H1 (cell line): ENCODE measurements around the gene MGARP. TPM values are rescaled to one million over a fixed set of nuclear protein-coding genes. Genes with fewer than 3 reads are reported as not detected.

Experiments
- CTCF ChIA-PET: fragments of 300-600 bp; sonication (Branson Sonifier 250); formaldehyde crosslinking; loops from one replicate; lab custom pipeline; 2021; ENCODE audit not compliant: partially characterized antibody; lab: Charles Lee
- POLR2A ChIA-PET: fragments of 300-600 bp; sonication (Branson Sonifier 250); formaldehyde crosslinking; loops from one replicate; lab custom pipeline; 2021; ENCODE audit warnings: inconsistent platforms; ENCODE audit not compliant: partially characterized antibody; lab: Charles Lee
- DNase-seq, 2 experiments: peaks; one replicate each; pipeline versions ENCODE4 v3.0.0 to v3.0.0-alpha.2; 2010 to 2022; ENCODE audit warnings: low spot score in 2 of 2, low read depth in 1 of 2, mixed read lengths in 1 of 2
- FAIRE-seq: peaks from 2 replicates; lab custom pipeline; 2011; peaks lifted over from hg19 to GRCh38; lab: Jason Lieb, UNC
- H2AFZ ChIP-seq: 2 replicates; pipeline ENCODE4 v1.8.1; 2012; ENCODE audit warnings: low read length, inconsistent platforms
- H2AK5ac ChIP-seq: 2 replicates; pipeline ENCODE4 v1.6.1; 2013; ENCODE audit warnings: low read depth, low read length
- H2BK120ac ChIP-seq: replicated peaks from 2 replicates; pipeline ENCODE3; 2013; ENCODE audit warnings: low read depth, low read length, inconsistent platforms
- H2BK12ac ChIP-seq: 2 replicates; pipeline ENCODE4 v1.6.1; 2013; ENCODE audit warnings: low read depth, low read length
- H2BK15ac ChIP-seq: 2 replicates; pipeline ENCODE4 v1.6.1; 2013; ENCODE audit warnings: low read length
- H2BK20ac ChIP-seq: 2 replicates; pipeline ENCODE4 v1.6.1; 2013; ENCODE audit warnings: low read length
- H2BK5ac ChIP-seq: 2 replicates; pipeline ENCODE4 v1.6.1; 2013; ENCODE audit warnings: low read depth, low read length
- H3K14ac ChIP-seq: 2 replicates; pipeline ENCODE4 v1.6.1; 2013; ENCODE audit warnings: inconsistent platforms; ENCODE audit not compliant: insufficient read length
- H3K18ac ChIP-seq: 2 replicates; pipeline ENCODE4 v1.6.1; 2013; ENCODE audit warnings: low read length; ENCODE audit errors: extremely low read depth
- H3K23ac ChIP-seq: 2 replicates; pipeline ENCODE4 v1.6.1; 2013; ENCODE audit warnings: inconsistent platforms; ENCODE audit not compliant: insufficient read length
- H3K23me2 ChIP-seq: 2 replicates; pipeline ENCODE4 v1.6.1; 2013; ENCODE audit warnings: low read depth, low read length
- H3K27ac ChIP-seq: 2 replicates; pipeline ENCODE4 v1.6.1; 2011; ENCODE audit warnings: low read depth, low read length, inconsistent platforms
- H3K27me3 ChIP-seq, 4 experiments: replicated peaks in 1 of 4; 1 replicate in 1 of 4; 2 replicates in 3 of 4; pipeline versions ENCODE4 v1.6.1 to v1.8.1; 2011 to 2013; ENCODE audit warnings: low read length in 3 of 4, mild to moderate bottlenecking in 3 of 4, inconsistent platforms in 2 of 4, mixed read lengths in 2 of 4, moderate library complexity in 1 of 4; ENCODE audit not compliant: control insufficient read depth in 3 of 4, insufficient read depth in 3 of 4; ENCODE audit errors: extremely low read depth in 1 of 4
- H3K36me3 ChIP-seq, 4 experiments: 2 replicates each; pipeline versions ENCODE4 v1.6.1 to v1.8.1; 2011 to 2013; ENCODE audit warnings: mild to moderate bottlenecking in 4 of 4, low read length in 3 of 4, moderate library complexity in 2 of 4, control low read depth in 1 of 4, inconsistent platforms in 1 of 4; ENCODE audit not compliant: insufficient read depth in 4 of 4, control insufficient read depth in 2 of 4
- H3K4ac ChIP-seq: replicated peaks from 2 replicates; pipeline ENCODE3; 2013; ENCODE audit warnings: low read length, low read depth, mixed read lengths, inconsistent platforms; ENCODE audit not compliant: insufficient read length
- H3K4me1 ChIP-seq, 4 experiments: replicated peaks in 1 of 4; 1 replicate in 1 of 4; 2 replicates in 3 of 4; pipeline versions ENCODE4 v1.6.1 to v1.8.1; 2011 to 2013; ENCODE audit warnings: low read length in 3 of 4, inconsistent platforms in 2 of 4, mixed read lengths in 1 of 4; ENCODE audit not compliant: insufficient read depth in 4 of 4, control insufficient read depth in 3 of 4
- H3K4me2 ChIP-seq, 2 experiments: 2 replicates each; pipeline versions ENCODE4 v1.6.1 to v1.8.1; 2011 to 2013; ENCODE audit warnings: low read depth in 2 of 2, low read length in 2 of 2, control low read depth in 1 of 2, inconsistent platforms in 1 of 2, mild to moderate bottlenecking in 1 of 2; ENCODE audit not compliant: insufficient read depth in 1 of 2
- H3K4me3 ChIP-seq, 4 experiments: fragments of 200-600, 300-600 bp in 1 of 4; sonication (generic), shearing (Covaris generic), sonication (Bioruptor Twin) in 1 of 4; 2 replicates each; pipeline versions ENCODE4 v1.5.1 to v1.8.1; 2011 to 2016; ENCODE audit warnings: low read length in 4 of 4, low read depth in 3 of 4, control low read depth in 2 of 4, inconsistent platforms in 2 of 4, mild to moderate bottlenecking in 2 of 4, mixed read lengths in 1 of 4, moderate library complexity in 1 of 4; ENCODE audit not compliant: insufficient read depth in 2 of 4; ENCODE audit errors: extremely low read depth in 1 of 4
- H3K56ac ChIP-seq: replicated peaks from 2 replicates; pipeline ENCODE3; 2013; ENCODE audit warnings: low read depth, mild to moderate bottlenecking, mixed read lengths, low read length, inconsistent platforms; ENCODE audit not compliant: insufficient read length
- H3K79me1 ChIP-seq: 2 replicates; pipeline ENCODE4 v1.6.1; 2013; ENCODE audit warnings: low read depth, low read length, control low read depth
- H3K79me2 ChIP-seq, 2 experiments: 2 replicates each; pipeline versions ENCODE4 v1.6.1 to v1.8.1; 2012 to 2013; ENCODE audit warnings: low read length in 2 of 2, mild to moderate bottlenecking in 2 of 2, inconsistent platforms in 1 of 2; ENCODE audit not compliant: insufficient read depth in 2 of 2, control insufficient read depth in 1 of 2
- H3K9ac ChIP-seq, 4 experiments: replicated peaks in 1 of 4; 1 replicate in 1 of 4; 2 replicates in 3 of 4; pipeline versions ENCODE4 v1.6.1 to v1.8.1; 2011 to 2013; ENCODE audit warnings: low read depth in 3 of 4, low read length in 3 of 4, control low read depth in 2 of 4, mild to moderate bottlenecking in 2 of 4, moderate library complexity in 2 of 4, inconsistent platforms in 1 of 4; ENCODE audit errors: extremely low read depth in 1 of 4
- H3K9me3 ChIP-seq, 2 experiments: 2 replicates each; pipeline versions ENCODE4 v1.6.1 to v1.8.1; 2012 to 2013; ENCODE audit warnings: mild to moderate bottlenecking in 2 of 2, moderate library complexity in 2 of 2, control low read depth in 1 of 2, inconsistent platforms in 1 of 2, low read depth in 1 of 2, low read length in 1 of 2, mixed read lengths in 1 of 2; ENCODE audit not compliant: insufficient read depth in 2 of 2
- H4K20me1 ChIP-seq, 2 experiments: replicated peaks in 1 of 2; 2 replicates each; pipeline versions ENCODE3 to v1.8.1; 2011 to 2013; ENCODE audit warnings: inconsistent platforms in 2 of 2, low read length in 2 of 2, mild to moderate bottlenecking in 1 of 2; ENCODE audit not compliant: insufficient read depth in 2 of 2, control insufficient read depth in 1 of 2
- H4K5ac ChIP-seq: 2 replicates; pipeline ENCODE4 v1.6.1; 2013; ENCODE audit warnings: low read length, low read depth, mixed read lengths, inconsistent platforms; ENCODE audit not compliant: insufficient read length
- H4K8ac ChIP-seq: 2 replicates; pipeline ENCODE4 v1.8.0; 2013; ENCODE audit warnings: mild to moderate bottlenecking, moderate library complexity, low read length, inconsistent platforms; ENCODE audit not compliant: insufficient read depth; ENCODE audit errors: extremely low read depth
- H4K91ac ChIP-seq: replicated peaks from 2 replicates; pipeline ENCODE3; 2013; ENCODE audit warnings: low read length, mixed read lengths, inconsistent platforms; ENCODE audit not compliant: insufficient read length
- HDAC2 ChIP-seq, 2 experiments: fragments of 300-600 bp in 1 of 2; sonication (generic) in 1 of 2; IDR thresholded peaks; 2 replicates each; pipeline ENCODE4 v1.6.1; 2011 to 2012; ENCODE audit warnings: low read depth in 2 of 2, low read length in 2 of 2, mild to moderate bottlenecking in 2 of 2, moderate library complexity in 2 of 2, borderline replicate concordance in 1 of 2, inconsistent platforms in 1 of 2
- JUND ChIP-seq: IDR thresholded peaks from 2 replicates; pipeline ENCODE4 v1.6.1; 2011; ENCODE audit warnings: mild to moderate bottlenecking, improper control_type of control experiment, low read length
- RFX5 ChIP-seq: IDR thresholded peaks from 2 replicates; pipeline ENCODE4 v1.6.1; 2011; ENCODE audit warnings: low read depth, low read length, improper control_type of control experiment, borderline replicate concordance
- TEAD4 ChIP-seq: IDR thresholded peaks from 2 replicates; pipeline ENCODE4 v1.6.1; 2012; ENCODE audit warnings: low read depth, low read length, inconsistent platforms, mixed read lengths
- WGBS, 2 experiments: shearing (Covaris generic) in 1 of 2; methylation state at CpG; one replicate each; pipeline versions ENCODE4 v1.1.6 to v1.1.7; 2013 to 2015; ENCODE audit warnings: low lambda C conversion rate in 2 of 2, mixed read lengths in 2 of 2, inconsistent platforms in 1 of 2, low coverage in 1 of 2, missing lambda C conversion rate in 1 of 2; ENCODE audit not compliant: insufficient replicate concordance in 2 of 2, insufficient coverage in 1 of 2, insufficient read length in 1 of 2; ENCODE audit errors: extremely low coverage in 1 of 2, missing lambda C conversion rate in 1 of 2; 5-methylcytosine and 5-hydroxymethylcytosine counted together
- polyA plus RNA-seq, 7 experiments: library from polyadenylated mRNA; depleted of rRNA in 3 of 7; stranded (reverse) in 5 of 7; unstranded in 2 of 7; fragments of >200 nt in 5 of 7; fragments of 200-250 nt in 2 of 7; gene quantifications; 1 replicate in 5 of 7; 2 replicates in 1 of 7; 4 replicates in 1 of 7; pipeline versions ENCODE4 v1.2.1 to v1.2.3, GENCODE V29; 2011 to 2013; ENCODE audit warnings: missing spikeins in 2 of 7, mixed read lengths in 2 of 7
- total RNA-seq: library from RNA; stranded (reverse); fragmentation: NEBNext Ultra II Directional; extraction: Animal tissue kit (Norgen Biotek cat#: 25700); gene quantifications from 2 replicates; pipeline ENCODE4 v1.2.1, GENCODE V29; 2021

Gene MGARP
- total and polyA plus RNA-seq, 2 of the 8 experiments (the other 6 are each of a cell fraction or from before 2014, with no cell fraction given): 2.8 to 4.5 TPM

GRCh38 chr4:139312552-139313332 lies 32.7 kb upstream of the MGARP start:
- no peak overlapping the region for H2BK120ac ChIP-seq
- H3K9ac ChIP-seq: no peak overlapping the region
- DNase-seq: no peak
- H3K27ac ChIP-seq: no peak overlapping the region
- POLR2A ChIA-PET: interaction anchor here (0.6 to 3.7 kb wide), 4 partner anchors 11 to 271 kb away, joined by 3 to 28 read pairs (median 3); partner anchors contain the start of genes NAA15 and NDUFC1
- no peak overlapping the region for H3K23ac ChIP-seq
- H3K79me1 ChIP-seq: no peaks in the 10 kb centered on the region
- TF ChIP-seq JUND (no peak), HDAC2 (IDR thresholded peaks at IDR 0.05; ENCODE audit: borderline replicate concordance in 1 of 2, low read depth in 2 of 2, low read length in 2 of 2) (no peak), RFX5 (no peak), TEAD4 (no peak)
- TF ChIP-seq, all 59 proteins: peak for 0
- WGBS, 2 experiments: 90% methylated on average over 3 of the region's 3 CpGs; no CpG with 5 or more reads in 1 of the 2 experiments
- FAIRE-seq: no peak
- Histone ChIP-seq H3K4me2 (no peak overlapping the region), H2AFZ (no peak overlapping the region), H3K18ac (no peak overlapping the region), H3K27me3 (no peaks in the 10 kb centered on the region), H3K4me1 (peaks cover 5 to 10% (median 5%) of the 10 kb centered on the region in 4 experiments), H2AK5ac (no peak overlapping the region), H3K9me3 (no peaks in the 10 kb centered on the region), H2BK15ac (no peak overlapping the region), H3K4ac (no peak overlapping the region), H3K36me3 (peaks cover 0 to 6% (median 0%) of the 10 kb centered on the region in 4 experiments; a peak in 1 of 8 replicates), H4K8ac (no peak overlapping the region), H4K91ac (no peak overlapping the region), H3K23me2 (no peaks in the 10 kb centered on the region), H2BK5ac (no peak overlapping the region), H4K5ac (no peak overlapping the region), H3K79me2 (peaks cover 39 to 99% of the 10 kb centered on the region in 2 experiments), H2BK12ac (no peak overlapping the region), H3K56ac (no peak overlapping the region), H3K14ac (no peak overlapping the region), H3K4me3 (no peak overlapping the region), H2BK20ac (no peak overlapping the region), H4K20me1 (peaks cover 11 to 18% of the 10 kb centered on the region in 2 experiments)
- CTCF ChIA-PET: interaction anchor here (0.6 to 1.2 kb wide), 3 partner anchors 10 to 58 kb away, joined by 4 read pairs; no protein-coding TSS in a partner anchor
